IPS-NIHi11 (cell line): ENCODE measurements around the gene SCLT1.

Source experiments
- DNase-seq: peaks from one replicate; pipeline ENCODE4 v3.0.0; 2012; ENCODE audit warnings: mixed read lengths, low spot score

SCLT1 gene

DNA sequence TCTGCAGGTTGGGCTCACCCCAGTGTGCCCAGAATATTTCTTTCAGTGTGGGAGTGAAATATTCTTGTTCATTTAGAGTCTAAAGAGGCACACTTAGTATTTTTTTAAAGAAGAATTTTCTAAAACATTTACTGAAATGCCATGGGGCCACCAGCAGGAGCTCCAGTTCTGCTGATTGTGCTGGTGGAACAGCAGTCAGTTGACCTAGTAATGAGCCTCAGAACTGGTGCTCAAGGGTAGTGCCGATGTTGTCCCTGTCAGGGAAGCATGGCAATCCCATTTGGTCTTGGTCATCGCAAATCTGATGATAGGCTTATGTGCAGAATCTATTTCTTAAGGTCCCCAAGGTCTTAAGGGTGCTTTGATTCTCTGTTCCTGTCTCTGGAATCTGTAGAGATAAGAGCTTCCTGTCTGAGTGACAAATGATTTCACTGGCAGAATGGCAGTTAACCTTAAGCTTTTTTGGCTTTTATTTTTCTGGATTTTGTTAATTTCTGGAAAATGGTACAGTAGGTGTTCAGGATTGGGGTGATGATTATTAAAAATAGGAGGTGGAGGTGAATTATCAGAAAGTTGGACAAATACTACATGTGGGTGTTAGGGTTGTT lies 252.5 kb downstream of the SCLT1 start:
- no peak for DNase-seq

DNA sequence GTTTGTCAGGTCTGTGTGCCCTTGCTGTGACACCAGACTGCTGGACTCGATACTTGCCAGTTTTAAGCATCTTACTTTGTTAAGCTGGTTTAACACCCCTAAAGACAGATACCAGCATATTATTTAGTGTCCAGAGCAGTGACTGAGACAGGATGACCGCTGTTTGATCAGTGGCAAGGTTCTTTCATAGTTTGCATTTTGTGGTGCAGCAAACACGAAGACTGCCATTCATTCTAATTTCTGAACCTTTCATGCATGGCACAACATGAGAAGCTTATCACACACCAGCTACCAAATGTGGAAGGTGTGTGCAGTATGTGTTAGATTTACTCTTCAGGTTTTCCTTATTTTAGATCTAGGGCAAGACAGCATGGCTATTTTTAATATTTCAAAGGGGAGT lies 255.7 kb downstream of the SCLT1 start:
- DNase-seq = no peak

DNA sequence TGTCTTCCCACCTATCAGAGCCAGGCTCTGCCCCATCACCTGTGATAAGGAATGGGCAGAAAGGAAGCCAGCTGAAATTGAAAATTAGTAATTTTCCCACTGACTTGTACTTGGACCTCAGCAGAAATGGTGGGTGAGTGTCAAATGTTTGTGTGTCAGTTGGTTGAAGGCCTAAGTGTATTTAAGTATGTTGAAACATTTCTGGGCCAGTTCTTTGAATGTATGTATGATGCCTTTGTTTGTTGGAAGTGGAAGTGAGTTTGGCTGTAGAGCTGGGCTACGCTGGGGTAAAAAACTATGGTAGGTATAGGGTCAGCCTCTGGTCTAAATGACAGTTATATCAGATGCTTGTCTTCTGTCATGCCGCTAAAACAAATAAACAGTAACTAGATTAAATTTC lies 256.1 kb downstream of the SCLT1 start:
- DNase-seq = no peak

DNA sequence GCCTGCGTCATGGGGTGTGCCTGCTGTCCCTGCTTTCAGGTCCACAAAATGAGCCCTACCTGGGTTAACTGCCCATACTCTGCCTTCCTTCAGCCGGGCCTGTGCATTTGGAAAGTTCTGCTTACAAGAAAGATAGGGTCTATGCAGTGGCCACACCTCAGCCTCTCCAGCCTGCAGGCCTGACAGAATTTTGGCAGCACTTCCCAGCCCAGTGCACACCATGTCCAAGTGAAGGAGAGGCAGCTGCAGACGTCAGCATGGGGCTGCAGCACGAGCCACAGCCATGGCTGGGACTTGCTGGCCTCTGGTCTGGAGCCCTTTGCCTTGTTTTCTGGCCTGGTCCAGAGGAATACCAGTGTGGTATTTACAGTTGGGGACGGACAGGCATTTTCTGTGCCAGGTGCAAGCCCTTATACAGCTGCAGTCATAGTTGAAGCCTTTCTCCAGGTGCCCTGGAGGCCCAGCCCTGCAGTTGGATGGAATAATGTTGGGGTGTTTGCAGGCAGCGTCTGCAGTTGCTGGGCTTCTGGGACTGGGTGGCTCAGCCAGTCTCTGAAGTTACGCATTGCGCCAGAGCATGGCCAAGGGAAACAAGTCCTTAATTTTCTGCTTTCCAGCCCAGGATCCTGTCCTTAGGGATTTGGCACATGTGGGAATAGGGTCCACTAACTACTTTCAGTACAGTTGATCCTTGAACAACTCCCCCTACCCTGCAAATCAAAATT lies 257.7 kb downstream of the SCLT1 start:
- no peak for DNase-seq
